Renal pelvis (tissue), 4 donors: Measurements from ENCODE around the gene DOC2B. TPM values are rescaled to one million over a fixed set of nuclear protein-coding genes. Genes with fewer than 3 reads are reported as not detected.
"Not testable (repeated sequence)": the region's sequence is repeated elsewhere in the genome, so short reads cannot be mapped to it uniquely, and the experiment has no call there.

Experiments
- DNase-seq: peaks from one replicate; pipeline ENCODE4 v3.0.0-alpha.2; 2013
- polyA plus RNA-seq, 3 donors: library from polyadenylated mRNA; unstranded; fragments of 120-200 nt; gene quantifications; one replicate each; pipeline ENCODE4 v1.2.1, GENCODE V29; 2013; ENCODE audit not compliant: insufficient read length in 3 of 3

DOC2B gene
- polyA plus RNA-seq, 3 donors, result 50.1 to 73.7 (median 61.7) TPM

DNA sequence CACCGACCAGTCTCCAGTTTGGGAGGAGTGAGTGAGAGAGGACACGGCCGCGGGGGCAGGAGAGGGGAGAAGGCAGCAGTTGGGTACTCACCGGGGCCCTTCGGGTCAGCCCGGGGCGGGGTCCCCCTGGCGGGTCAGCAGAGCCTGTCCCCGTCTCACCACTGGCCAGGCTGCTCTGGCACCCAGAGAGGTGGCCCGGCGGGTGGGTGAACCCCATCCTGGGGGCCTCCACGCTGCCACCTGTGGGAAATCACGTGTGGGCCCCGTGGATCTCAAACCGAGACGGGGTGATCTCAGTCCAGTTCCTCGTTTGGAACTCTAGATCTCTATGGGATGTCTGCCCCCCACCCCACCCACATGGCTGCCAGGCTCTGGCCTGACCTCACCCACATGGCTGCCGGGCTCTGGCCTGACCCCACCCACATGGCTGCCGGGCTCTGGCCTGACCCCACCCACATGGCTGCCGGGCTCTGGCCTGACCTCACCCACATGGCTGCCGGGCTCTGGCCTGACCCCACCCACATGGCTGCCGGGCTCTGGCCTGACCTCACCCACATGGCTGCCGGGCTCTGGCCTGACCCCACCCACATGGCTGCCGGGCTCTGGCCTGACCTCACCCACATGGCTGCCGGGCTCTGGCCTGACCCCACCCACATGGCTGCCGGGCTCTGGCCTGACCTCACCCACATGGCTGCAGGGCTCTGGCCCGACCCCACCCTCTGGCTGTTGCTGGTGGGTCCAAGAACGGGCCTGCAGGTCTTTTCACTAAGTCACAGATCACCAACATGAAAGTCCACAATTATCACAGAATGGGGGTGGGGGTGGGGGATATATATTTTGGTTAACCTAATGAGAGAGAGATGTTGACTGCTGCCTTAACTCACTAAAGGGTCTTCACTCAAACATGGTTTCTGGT lies 34.4 kb upstream of the DOC2B start:
- not testable (repeated sequence) for DNase-seq

GRCh38 chr17:214881-215331 lies 33.5 kb upstream of the DOC2B start:
- no peak for DNase-seq

GRCh38 chr17:213286-214105 lies 32.0 kb upstream of the DOC2B start:
- DNase-seq, result no peak

- no peak for DNase-seq
These were observed 29.0 kb upstream of the DOC2B start for GRCh38 chr17:210402-210801.

DNA sequence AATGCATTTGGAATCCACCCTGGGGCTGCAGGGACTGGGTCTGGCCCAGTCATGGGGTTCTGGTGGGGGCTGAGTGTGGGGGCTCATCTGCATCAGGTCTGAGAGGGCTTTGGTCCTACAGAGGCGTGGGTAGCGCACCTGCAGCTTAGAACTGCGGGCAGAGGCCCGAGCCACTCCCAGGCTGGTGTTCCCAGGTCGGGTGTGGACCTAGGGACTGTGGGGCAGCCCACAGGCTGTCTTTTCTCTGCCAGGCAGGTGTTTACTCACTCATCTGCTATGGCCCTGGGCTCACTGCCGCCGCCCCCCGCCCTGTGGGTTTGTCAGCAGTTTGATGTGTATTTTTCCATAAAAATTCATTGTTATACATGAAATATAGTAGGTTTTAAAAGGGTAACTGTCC lies 27.0 kb upstream of the DOC2B start:
- no peak for DNase-seq

GRCh38 chr17:207775-208174 lies 26.3 kb upstream of the DOC2B start:
- no peak for DNase-seq

DNA sequence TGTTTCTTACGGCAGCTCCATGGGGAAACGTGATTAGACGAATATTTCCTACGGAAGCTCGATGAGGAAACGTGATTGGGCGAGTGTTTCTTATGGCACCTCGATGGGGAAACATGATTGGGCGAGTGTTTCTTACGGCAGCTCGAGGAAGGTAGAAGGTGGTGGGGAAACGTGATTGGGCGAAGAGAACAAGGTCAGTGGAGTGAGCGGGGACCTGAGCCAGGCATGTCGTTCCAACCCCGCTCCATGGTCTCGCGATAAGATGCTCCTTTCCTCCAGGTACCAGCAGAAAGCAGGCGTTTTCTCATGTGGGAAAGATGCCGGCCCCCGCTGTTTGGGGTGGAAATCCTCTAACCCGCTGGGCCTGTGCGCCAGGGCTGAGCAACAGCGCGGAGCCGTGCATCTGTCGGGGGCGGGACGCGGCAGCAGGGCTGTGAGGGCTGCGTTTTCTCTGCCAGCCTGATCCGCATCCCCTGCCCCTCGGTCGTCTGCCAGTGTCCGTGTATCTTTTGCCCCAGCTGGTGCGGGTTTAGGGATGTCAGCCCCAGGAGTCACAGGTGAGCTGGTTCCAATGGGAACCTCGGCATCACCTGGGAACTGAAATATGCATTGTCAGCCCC lies 25.6 kb upstream of the DOC2B start:
- no peak for DNase-seq

- not testable (repeated sequence) for DNase-seq
These were observed 25.0 kb upstream of the DOC2B start for GRCh38 chr17:206484-206883.

- no peak for DNase-seq
These were observed 24.4 kb upstream of the DOC2B start for GRCh38 chr17:205817-206216.

GRCh38 chr17:205148-205669 lies 23.8 kb upstream of the DOC2B start:
- no peak for DNase-seq

DNA sequence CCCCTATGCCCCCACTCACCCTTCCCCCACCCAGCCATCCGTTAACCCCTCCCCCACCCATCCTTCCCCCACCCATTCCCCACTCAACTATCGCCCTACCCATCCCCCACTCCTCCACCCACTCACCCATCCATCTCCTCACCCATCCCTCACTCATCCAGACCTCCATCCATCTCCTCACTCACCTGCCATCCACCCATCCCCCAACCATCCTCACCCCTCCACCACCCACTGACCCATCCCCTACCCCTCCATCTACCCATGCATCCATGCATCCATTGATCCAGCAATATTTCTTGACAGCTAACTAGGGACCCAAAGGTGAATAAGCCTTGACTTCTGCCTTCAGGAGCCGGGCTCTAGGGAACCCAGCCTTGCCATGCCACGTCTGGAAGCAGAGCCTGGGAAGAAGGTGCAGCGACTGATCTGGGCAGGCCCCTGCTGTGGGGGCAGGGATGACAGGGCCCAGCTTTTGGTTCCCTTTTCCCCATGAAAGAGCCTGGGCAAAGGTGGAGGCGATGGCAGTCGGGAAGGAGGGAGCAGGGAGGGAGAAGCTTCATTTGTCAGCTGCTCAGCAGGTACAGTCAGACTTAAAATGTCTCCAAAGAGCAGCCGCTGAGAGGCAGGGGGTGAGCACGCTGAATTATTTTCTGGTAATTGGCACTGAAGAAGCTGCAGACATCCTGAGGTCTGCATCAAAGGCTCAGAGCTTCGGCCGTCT lies 23.1 kb upstream of the DOC2B start:
- DNase-seq, result no peak

DNA sequence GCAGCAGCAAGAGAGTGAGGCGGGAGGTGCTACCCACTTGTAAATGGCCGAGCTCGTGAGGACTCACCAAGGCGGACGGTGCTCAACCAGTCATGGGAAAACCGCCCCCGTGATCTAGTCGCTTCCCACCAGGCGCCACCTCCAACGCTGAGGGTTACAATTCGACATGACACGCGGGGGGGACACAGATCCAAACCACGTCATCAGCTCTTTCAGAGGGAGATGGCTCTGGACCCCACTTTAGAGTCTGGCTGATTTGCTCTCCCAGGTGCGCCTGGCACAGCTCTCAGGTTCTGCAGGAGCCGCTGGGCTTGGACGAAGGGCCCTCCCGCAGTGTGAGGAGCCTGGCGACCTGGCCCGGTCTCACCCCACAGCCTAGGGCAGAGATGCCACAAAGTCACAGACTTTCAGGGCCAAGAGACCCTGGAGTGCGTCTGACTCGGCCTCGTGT lies 21.1 kb upstream of the DOC2B start:
- no peak for DNase-seq

GRCh38 chr17:201736-202135 lies 20.3 kb upstream of the DOC2B start:
- DNase-seq, result not testable (repeated sequence)

DNA sequence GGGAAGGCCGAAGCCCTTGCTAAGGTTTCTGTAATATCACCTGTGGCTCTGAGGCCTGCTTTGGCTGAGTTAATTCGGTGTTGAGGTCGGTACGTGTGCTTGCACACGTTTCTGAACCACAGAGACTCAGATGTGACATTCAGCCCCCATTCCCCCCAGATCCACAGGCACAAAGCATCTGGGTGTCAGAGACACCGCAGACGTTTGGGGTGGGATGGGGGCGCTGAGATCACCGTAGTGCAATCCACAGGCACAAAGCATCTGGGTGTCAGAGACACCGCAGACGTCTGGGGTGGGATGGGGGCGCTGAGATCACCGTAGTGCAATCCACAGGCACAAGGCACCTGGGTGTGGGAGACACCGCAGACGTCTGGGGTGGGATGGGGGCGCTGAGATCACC lies 19.8 kb upstream of the DOC2B start:
- DNase-seq, result not testable (repeated sequence)

GRCh38 chr17:200586-200985 lies 19.1 kb upstream of the DOC2B start:
- DNase-seq, result no peak

GRCh38 chr17:199806-200545 lies 18.5 kb upstream of the DOC2B start:
- no peak for DNase-seq

DNA sequence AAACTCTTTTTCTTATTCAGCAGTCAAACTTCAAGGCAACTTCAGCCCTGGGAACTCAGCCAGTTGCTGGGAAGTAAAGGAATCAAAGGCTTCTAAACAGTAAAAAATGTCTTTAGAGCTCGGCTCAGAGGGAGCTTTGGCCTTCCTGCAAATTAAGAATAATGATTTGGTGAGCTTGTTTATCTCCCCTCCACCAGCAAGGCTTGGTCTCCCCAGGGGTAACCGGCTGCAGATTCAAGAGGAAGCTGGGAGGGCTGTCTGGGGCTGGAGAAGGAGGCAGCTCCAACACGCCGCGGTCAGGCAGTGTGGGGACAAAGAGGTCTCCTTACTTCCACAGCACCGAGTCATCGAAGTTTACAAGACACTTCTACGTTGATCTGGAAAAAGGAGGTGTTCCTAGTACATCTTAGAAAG lies 17.7 kb upstream of the DOC2B start:
- DNase-seq, result no peak

- not testable (repeated sequence) for DNase-seq
These were observed 16.8 kb upstream of the DOC2B start for GRCh38 chr17:198225-198624.

DNA sequence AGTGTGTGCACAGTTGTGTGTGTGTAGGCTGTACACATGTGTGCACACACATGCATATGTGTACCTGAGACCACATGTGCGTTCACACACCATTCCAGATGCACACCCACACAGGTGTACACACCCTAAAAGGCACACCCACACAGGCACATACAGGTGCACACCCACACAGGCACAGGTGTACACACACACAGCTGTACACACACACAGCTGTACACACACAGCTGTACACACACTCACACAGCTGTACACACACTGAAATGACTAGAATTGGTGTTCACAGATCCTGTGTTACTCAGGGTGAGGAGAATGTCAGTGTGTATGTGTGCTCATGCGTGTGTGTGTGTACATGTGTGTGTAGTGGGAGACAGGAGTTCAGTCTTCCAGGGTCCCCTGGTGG lies 15.9 kb upstream of the DOC2B start:
- no peak for DNase-seq

- no peak for DNase-seq
These were observed 13.6 kb upstream of the DOC2B start for GRCh38 chr17:194828-195602.
